ENCODE data around the gene NR1H2.
"Not testable (repeated sequence)": the region's sequence is repeated elsewhere in the genome, so short reads cannot be mapped to it uniquely, and the experiment has no call there.

Gene NR1H2
- total RNA-seq = 113 to 118 reads per million in 2 experiments

DNA sequence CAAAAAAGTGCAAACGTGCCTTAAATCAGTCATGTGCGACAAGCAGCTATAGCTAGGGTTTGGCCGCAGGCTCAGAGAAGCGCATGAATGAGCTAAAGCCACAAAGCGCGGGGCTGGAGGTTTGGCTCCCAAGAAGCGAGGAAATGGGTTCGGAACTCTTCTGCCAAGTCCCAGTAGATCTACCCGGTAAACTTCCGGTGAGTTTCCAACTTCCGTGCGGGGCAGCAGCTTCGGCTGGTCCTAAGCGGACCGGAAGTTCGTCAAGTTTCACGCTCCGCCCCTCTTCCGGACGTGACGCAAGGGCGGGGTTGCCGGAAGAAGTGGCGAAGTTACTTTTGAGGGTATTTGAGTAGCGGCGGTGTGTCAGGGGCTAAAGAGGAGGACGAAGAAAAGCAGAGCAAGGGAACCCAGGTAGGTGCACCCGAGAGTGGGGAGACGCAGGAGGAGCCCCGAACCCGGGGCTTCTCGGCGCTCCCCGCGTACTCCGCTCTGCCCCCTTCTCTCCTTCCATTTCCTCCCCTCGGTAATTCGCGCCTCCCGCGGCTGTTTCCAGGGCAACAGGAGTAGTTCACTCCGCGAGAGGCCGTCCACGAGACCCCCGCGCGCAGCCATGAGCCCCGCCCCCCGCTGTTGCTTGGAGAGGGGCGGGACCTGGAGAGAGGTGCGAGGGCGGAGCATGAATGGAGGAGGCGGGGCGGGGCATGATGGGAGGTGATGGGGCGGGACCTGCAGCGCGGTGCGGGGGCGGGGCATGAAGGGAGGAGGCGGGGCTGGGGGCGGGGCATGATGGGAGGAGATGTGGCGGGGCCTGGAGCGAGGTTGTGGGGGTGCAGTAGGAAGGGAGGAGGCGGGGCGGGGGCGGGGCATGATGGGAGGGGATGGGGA lies at the start of gene NR1H2:
NR1H2 (plus strand) TSS at position 292 of the 885 bp plus-strand sequence. CDS start 1,149 bp downstream, outside the sequence.
- DNase-seq (ENCODE audit: low read depth) = peak; percentile 92

DNA sequence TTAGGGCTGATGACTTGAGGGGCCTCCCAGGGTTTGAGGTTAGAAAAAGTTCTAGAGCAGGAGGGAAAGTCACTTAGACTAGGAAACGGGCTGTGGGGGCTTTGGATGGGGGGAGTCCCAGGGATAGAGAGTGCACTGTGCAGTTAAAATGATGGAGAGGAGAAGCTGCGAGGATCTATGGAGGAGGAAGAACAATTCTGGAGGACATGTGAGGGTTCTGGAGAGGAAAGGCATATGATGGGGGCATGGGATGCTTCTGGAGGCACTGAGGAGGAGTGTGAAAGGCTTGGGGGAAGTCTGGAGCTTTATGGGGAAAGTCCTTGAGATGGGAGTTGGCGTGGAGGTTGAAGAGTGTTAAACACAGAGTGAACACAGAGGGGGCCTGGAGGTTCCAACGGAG lies 49.2 kb upstream of the NR1H2 start:
- DNase-seq (ENCODE audit: low read depth) = no peak

DNA sequence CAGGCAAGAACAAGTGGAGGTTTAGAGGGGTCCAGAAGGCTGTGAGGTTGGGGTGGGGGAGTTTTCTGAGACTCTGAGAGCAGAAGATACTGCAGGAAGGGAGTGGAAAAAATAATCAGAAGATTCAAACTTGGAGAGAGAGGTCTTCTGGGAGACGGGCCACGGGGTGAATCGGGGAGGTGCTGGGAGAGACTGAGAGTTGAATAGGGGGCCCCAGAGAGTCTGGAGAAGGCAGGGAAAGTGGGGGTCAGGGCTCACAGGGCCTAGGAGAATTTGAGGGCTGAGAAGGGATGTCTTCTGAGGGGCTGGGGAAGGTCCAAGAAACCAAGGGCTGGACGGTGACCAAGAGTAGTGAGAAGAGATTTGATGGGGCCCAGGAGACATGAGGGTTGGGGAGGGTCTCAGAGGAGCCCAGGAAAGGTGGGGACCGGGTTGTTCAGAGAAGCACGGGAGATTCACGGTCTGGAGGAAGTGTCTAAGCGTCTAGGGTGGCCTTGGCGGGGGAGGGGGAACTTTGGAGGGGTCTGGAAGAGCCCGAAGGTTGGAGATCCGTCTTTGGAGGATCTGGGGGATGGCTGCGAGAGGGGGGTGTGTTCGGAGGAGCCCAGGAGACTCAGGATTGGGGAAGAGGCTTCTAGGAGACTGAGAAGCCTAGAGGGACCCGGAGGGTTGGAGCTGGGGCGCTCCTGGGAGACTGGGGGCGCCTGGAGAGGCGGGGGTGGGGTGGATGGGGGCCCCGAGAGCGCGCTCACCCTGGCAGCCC lies 48.6 kb upstream of the NR1H2 start:
- DNase-seq (ENCODE audit: low read depth) = no peak

DNA sequence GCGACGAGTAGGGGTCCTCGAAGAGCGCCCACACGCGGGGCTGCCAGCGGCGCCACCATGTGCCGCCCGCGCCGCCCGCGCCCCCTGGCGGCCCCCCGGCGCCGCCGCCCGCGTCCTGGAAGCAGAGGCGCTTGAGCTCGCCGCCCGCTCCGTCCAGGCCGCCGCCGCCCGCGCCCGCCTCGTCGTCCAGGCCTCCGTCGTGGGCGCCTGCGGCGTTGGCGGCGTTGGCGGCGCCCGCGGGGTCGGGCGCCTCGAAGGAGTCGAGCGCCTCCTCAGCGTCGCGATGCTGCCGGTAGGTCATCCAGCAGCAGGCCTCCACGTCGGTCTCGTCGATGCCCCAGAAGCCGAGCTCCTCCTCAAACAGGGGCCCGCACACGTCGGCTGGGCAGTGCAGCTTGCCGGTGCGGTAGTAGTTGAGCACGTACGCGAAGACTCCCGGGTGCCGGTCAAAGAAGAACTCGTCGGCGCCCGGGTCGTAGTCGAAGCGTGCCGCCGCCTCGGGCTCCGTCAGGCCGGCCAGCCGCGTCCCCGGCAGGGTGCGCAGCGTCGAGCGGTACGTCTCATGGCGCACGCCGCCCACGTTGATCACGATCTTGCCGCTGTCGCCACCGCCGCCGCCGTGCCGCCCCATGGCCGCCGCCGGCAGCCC lies 47.9 kb upstream of the NR1H2 start:
- no peak for DNase-seq (ENCODE audit: low read depth)

DNA sequence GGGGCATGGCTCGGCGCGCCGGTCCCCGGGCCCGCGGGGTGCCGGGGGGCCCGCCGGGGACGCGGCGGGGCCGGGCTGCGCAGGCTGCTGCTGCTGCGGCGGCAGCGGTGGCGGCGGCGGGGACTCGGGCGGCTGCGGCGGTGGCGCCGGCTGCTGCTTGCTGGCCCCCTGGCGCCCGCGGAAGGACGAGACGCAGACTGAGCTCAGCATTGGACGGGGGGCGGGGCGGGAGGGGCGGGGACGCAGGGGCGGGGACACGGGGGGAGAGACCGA lies 47.4 kb upstream of the NR1H2 start:
- no peak for DNase-seq (ENCODE audit: low read depth)

DNA sequence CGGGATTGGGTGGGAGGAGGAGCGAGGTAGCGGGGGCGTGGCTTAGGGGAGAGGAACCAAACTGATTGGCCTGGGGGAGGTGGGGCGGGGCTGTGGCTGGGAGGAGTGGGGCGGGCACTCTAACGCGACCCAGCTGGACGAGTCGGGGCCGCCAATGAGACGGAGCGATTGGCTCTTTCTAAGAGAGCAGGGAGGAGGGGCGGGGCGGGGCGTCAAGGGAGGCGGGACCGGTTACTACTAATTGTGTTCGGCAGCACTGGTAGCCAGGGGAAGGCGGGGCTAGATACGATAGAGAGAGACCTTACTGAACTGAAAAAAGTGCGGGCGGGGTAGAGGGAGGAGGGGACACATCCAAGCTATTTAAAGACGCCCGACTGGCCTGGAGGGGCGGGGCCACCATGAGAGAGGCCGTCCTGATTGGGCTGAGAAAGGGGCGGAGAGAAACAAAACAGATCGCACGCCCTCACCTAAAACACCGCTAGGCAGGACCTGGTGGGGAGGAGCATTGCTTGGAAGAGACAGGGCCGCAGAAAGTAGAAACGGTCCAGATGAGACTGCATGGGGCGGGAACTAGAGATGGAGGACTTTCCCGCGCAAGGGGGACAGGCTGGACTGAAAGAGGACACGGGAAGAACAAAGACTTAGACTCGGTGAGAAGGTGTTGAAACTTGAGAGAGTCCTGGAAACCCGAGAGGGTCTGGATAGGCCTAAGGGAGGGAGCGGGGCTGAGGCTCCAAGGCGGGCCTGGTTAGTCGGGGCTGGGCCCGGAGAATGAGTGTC lies 46.9 kb upstream of the NR1H2 start, which contains the start of gene KCNC3:
KCNC3 (minus strand) TSS at position 232 of the 780 bp plus-strand sequence. CDS start 295 bp downstream, outside the sequence.
- DNase-seq (ENCODE audit: low read depth) = peak; percentile 91

DNA sequence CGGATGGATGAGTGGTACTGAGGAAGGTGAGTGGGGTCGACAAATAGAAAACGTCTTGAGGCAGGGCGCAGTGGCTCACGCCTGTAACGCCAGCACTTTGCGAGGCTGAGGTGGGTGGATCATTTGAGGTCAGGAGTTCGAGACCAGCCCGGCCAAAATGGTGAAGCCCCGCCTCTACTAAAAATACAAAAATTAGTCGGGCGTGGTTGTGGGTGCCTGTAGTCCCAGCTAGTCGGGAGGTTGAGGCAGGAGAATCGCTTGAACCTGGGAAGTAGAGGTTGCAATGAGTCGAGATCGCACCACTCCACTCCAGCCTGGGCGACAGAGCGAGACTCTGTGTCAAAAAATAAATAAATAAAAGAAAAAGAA lies 46.3 kb upstream of the NR1H2 start:
- not testable (repeated sequence) for DNase-seq (ENCODE audit: low read depth)

DNA sequence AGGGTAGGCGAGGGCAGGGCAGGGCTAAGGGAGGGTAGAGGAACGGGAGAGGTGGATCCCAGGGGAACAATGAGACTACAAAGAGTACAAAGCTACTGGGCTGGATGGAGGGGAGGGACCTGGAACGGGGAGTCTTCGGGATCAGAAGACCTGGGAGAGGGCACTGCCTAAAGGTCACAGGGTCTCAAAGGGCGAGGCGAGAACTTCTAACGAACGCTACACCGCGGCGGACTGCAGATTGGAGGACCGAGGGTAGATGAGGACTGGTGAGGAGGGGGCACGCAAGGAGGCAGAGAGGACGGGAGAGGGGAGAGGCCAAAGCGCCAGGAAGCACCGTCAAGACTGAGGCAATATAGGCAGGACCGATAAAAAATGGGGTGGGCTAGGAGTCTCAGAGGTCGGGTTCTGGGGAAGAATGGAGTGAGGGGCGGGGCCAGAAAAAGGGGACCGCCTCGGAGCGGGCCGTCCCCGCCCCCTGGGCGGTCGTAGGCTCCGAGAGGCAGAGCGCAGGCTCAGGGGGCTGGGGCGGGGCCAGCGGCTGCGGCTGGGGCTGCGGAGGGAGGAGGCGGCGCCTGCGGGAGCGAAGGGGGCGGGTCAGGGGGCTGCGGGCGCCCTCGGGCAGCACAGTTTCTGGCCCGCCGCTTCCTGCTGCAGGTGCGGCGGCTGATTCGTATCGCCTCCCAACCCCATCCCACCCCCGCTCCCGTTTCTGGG lies 45.7 kb upstream of the NR1H2 start:
- peak; percentile 73 for DNase-seq (ENCODE audit: low read depth)

DNA sequence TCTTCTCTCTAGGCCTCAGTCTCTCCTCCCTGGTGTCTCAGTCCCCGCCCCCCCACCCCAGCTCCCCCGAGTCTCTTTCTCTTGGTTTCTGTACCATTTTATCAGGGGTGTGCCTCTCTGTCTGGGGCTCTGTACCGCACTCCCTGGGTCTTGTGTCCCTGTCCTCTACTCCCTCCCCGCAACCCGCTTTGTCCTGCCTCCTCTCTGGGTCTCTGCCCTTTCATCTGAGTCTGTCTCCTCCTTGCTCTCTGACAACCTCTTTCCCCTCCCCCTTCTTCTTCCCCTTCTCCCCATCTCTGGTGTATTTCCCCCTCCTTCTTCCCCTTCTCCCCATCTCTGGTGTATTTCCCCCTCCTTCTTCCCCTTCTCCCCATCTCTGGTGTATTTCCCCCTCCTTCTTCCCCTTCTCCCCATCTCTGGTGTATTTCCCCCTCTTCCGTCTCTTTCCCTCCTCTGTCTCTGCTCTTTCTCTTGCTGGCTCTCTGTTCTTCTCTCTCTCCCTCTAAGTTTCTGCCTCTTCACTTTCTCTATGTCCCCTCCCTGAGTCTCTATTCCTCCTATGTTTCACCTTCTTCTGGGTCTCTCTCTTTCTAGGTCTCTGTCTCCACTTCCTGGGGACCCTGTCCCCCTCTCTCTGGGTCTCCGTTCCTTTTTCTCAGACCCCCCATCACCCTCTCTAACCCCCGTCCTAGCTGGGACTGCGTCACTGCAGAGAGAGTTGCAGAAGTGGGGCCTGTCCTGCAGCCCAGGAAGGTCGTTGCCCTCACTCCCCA lies 44.9 kb upstream of the NR1H2 start:
- no peak for DNase-seq (ENCODE audit: low read depth)

DNA sequence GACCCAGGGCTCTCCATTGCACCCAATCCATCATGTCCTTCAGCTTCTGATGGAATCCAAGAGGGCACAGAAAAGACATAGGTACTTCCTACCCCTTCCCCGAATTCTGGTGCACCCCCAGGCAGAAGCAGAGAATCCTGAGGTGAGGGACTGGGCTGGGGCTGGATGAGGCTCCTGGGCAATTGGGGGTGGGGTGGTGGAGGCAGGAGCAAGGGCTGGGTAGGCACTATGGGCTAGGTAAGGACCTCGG lies 44.3 kb upstream of the NR1H2 start:
- DNase-seq (ENCODE audit: low read depth) = no peak

DNA sequence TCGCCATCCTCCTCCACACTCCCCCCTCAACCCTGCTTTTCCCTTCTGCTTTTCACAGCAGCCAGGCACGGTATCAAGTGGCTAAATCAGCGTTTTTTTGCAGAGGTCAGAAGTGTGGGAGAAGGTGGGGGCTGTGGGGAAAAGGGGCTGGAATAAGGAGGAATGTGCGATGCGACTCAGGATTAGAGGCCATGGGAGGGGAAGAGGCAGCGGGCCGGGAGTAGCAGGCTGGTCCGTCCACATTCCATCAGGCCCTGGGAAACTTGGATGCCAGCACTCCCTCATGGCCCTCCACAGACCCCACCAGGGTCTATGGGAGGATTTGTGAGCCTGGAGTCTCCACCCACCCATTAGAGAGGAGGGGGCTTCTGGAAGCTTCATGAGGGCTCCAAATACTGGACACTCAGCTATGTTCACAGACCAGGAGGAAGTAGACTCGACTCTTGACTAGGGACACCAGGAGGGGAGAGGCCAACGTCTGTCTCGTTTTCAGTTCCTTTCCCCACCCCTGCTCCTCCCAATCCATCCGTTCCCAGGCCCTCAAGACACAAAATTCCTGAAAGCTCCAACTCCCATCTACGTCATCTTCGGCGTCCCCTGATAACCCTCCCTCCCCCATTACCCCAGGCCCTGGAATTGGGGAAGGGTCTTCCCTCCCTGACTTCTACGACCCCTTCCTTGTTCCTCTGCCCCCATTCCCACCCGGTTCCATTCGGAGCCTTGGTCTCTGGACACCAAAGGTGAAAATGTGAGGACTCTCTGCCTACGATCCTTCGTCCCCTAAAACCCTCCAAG lies 43.8 kb upstream of the NR1H2 start:
- DNase-seq (ENCODE audit: low read depth) = no peak

DNA sequence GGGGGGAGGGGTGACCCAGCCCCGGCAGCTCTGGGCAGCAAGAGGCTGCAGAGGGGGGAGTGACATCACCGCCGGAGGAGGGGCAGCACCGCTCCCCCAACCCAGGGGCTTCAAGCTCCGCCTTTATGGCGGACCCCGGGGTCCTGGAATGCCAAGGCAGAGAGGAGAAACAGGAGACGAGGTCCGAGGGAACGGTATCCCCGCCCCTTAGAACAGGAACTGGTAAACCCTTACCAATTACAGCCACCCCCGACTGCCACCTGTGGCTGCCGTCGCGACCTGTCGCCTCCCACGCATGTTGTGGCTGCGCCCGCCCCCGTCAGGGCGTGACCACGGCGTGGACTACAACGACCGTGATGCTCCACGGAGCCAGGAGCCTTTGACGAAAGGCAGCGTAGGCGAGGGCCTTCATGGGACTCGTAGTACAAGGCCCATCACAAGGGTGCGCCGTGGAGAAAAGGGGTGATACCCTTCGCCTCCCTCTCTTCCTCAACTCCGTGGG lies 43.0 kb upstream of the NR1H2 start:
- peak; percentile 89 for DNase-seq (ENCODE audit: low read depth)

DNA sequence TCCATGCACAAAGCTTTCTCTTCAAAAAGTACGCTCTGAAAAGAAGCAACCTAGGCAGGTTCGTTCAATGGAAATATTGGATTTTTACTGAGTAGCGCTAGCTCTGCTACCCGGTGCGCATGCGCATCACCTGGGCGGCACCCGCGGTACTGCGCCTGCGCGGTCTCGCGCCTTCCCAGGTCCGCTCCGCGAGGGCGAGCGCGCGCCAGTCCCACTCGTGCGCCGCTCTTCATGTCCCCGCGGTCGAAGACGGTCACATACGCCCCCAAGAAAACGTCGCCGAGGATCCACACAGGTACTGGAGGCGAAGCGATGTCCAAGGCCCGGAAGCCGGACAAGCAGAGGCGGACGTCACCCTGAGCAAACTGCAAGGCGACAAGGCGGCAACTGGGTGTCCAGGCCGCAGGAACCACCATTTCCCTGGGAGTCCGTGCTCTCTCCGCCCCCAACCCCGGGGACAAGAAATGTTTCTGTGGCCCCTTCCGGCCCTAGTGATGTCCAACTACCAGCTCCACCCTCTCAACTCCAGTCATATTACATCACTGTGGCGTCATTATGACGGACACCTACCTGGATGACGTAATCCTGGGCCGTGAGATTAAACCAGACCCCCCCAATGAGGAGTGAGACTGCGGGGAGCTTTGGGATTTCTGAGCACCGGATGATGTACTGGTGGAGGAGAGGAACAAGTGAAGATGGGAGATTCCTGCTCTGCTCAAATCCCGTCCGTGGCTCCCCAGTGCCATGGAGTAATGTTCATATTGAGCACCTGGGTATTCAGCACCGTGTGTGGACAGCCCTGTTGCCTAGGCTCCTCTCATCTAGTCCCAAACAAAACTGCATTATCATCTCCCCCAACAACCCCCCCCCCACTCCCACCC lies 42.3 kb upstream of the NR1H2 start:
- DNase-seq (ENCODE audit: low read depth) = peak; percentile 71

DNA sequence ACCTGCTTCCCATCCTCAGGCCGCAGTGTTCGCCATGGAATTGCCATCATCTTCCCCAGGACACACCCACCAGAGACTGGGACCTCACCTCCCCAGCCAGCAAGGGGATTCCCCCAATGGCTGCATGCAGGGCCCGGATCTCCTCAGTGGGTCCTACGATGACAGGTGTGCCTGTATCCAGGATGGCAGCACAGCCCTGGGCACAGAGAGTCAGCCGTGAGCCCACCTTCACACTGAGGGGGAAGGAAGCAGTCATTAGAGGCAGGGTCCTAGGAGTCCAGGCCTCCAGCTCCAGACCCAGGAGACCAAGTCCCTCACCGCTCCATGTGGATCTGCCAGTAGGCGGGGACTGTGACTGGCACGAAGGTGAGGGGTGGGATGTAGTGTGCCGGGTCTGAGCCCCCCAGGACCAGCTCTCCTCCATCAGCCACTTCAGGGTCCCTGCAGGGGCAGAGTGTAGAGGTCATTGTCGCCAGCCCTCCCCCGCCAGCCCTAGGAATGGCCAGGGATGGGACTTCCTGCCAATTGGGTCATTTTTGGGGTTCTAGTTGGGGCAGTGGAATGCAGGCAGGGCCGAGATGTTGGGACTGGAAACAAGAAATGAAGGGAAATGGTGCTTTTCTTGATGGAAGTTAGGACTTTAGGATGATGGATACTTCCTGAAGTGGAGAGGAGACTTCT lies 41.4 kb upstream of the NR1H2 start:
- DNase-seq (ENCODE audit: low read depth) = no peak

DNA sequence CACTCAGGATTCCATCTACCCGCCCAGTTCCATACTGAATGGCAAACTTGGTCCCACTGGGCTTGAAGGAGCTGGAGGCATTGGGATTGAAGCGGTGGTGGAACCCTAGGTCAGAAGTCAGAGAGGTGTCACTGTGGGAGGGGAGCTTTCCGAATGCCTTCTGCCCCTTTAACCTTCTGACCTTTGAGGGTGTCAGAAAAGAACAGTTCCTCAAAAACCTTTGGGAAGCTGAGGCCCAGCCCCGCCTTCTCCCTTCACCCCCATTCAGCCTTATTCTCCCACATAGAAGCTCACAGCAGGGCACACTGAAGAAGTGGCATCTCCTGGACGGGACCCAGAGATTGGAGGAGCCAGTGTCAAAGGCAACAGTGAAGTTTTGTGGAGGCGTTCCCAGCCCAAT lies 39.2 kb upstream of the NR1H2 start:
- DNase-seq (ENCODE audit: low read depth) = not testable (repeated sequence)

DNA sequence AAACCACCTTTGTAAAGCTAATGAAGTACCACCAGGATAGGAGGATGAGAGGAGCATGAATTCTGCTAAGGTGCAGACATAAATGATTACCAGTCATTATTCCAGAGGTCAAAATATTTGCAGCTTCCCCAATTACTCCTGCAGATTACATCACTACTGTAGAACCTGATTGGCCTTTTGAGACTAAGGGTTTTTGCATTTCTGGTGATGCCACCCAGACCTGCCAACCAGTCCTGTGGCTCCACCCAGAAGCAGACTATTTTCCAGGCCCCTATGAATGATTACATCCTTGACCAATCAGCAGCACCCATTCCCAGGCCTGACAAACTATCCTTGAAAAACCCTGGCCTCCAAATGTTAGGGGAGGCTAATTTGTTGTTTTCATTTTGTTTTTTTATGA lies 35.9 kb upstream of the NR1H2 start:
- no peak for DNase-seq (ENCODE audit: low read depth)

DNA sequence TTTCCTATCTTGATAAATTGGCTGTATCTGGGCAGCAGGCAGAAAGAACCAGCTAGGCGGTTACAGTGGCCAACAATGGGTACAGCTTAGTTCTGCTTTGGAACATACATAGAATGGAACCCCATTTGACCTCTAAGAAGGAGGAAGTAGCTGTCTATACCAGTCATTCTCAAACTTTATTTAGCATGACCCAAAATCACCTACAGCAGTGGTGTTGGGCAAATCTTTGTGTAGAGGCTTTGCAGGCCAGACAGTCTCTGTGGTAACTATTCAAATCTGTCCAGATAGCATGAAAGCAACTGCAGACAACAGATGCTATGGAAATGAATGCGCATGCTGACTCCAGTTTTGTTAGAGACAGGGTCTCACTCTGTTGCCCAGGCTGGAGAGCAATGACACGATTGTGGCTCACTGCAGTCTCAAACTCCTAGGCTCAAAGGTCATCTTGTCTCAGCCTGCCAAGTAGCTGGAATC lies 35.1 kb upstream of the NR1H2 start:
- no peak for DNase-seq (ENCODE audit: low read depth)

Measured in T follicular helper cell (primary cell).